ENCODE data around the gene CDKN2C.
A peak's percentile ranks its signal among the peaks of the same experiment; 100 is the strongest.

Gene CDKN2C

DNA sequence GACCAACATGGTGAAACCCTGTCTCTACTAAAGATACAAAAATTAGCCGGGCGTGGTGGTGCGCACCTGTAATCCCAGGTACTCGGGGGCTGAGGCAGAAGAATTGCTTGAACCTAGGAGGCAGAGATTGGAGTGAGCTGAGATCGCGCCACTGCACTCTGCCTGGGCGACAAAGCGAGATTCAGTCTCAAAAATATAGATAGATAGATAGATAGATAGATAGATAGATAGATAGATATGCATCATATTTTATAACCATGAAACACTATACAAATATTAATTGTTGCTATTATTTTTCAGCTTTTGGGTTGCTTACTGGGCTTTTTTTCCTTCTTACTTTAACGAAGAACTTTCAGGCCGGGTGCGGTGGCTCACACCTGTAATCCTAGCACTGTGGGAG lies 5.2 kb upstream of the CDKN2C start:
- DNase-seq (ENCODE audit: low spot score): no peak

DNA sequence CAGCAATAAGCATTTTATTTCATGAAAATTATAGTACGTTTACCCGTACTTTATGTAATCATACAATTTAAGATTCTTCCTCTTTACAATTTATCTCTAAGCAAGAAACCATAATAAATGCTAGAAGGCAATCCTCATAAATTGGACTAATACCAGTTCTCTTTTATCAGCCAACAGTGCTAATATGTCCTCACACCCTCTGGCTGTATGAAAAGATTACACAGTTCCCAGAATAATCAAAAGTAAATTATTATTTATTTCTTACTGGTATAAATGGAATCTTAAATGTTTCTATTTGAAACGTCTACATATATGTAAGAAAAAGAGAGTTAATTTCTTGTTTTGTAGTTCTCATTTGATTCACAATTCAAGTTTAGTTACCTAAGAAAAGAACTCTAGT lies 3.1 kb upstream of the CDKN2C start:
- DNase-seq (ENCODE audit: low spot score): no peak

DNA sequence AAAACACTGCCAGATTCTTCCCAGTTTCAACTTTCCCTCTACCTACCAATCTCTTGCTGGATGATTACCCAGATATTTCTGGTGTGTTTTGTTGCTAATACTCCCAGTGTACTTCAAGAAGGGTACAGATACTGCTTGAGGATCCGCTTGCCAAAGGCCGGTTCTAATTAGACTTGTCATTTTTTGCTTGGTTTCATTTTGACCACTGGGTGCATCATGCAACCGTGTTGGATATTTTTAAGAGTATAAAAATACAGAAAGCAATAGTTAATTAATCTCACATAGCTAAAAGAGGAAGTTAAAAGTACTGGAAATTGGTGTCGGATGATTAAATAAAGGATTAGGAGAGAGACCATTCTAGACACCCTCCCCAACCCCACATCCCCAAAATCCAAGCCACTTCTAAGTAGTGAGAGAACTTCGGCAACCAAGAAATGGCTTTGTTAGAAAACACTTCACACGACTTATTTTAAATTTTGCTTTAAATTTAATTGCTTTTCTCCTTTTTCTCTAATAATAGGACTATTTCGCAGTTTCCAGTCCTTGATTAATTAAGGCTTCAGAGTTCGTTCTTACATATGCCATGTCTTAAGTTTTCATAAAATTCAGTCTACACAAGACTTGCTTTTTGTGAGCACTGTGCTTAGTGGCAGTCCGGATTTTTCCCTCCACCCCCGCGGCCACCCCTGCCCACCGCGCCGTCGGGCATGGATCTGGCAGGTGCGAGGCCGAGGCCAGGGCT lies 2.5 kb upstream of the CDKN2C start:
- no peak for DNase-seq (ENCODE audit: low spot score)

DNA sequence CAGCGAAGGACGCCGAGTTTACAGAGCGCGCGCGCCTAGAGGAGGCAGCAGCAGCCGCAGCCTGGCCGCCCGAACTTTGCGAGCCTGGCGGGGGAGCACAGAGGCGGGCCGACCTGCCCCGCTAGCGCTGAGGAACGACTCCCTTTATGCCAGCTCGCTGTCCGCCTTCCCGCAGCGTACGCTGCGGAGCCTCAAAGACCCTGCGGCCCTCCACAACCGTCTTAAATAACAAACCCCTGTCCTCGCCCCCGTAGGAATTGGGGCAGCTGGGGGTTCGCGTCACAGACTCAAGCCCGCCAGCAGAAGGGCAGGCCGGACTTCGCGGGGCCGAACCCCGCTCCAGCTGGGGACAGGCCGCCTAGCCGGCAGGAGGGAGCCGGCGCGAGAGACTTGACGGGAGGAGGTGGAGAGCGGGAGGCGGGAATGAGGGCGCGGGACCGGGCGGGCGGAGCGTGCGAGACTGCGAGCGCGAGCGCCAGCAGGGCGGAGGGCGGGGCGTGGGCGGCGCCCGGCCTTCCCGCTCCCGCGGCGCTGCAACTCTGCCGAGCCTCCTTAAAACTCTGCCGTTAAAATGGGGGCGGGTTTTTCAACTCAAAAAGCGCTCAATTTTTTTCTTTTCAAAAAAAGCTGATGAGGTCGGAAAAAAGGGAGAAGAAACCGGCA lies 1.8 kb upstream of the CDKN2C start:
- peak; percentile 74 for DNase-seq (ENCODE audit: low spot score)

DNA sequence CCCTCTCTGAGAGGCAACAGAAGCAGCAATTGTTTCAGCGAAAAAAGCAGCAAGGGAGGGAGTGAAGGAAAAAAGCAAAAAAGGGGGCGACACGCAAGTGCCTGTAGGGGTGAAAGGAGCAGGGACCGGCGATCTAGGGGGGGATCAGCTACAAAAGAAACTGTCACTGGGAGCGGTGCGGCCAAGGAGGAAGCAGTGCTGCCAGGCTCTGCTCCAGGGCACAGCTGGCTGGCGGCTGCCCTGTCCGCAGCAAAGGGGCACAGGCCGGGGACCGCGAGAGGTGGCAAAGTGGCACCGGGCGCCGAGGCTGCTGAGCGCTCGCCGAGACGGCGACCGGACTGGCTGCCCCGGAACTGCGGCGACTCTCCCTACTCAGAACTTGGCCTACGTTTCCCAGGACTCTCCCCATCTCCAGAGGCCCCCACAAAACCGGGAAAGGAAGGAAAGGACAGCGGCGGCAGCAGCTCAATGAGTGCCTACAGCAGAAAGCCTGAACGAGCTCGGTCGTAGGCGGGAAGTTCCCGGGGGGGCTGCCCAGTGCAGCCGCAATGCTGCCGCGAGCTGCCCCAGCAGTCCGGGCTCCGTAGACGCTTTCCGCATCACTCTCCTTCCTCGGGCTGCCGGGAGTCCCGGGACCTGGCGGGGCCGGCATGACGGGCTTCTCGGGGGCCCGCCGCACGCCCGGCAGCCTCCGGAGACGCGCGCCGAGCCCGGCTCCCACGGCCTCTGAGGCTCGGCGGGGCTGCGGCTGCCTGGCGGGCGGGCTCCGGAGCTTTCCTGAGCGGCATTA lies 1.0 kb upstream of the CDKN2C start:
- DNase-seq (ENCODE audit: low spot score): peak; percentile 22

DNA sequence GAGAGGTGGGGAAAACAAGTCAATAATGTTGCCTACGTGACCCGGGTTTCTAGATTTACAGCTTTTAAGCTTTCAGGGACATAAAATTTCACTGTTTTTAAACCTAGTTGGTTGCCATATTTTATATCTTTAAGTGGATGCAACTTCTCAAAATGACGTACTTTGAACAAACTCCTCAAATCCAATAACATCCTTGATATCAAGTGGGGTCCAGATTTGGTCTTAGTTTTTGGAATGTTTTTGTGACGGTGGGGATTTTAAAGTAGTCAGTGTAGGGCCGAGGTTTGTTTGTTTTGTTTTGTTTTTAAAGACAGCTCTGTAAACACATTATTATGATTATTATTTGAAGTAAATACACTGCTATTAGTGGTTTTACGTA lies 453 bp downstream of the CDKN2C start:
- no peak for DNase-seq (ENCODE audit: low spot score)

DNA sequence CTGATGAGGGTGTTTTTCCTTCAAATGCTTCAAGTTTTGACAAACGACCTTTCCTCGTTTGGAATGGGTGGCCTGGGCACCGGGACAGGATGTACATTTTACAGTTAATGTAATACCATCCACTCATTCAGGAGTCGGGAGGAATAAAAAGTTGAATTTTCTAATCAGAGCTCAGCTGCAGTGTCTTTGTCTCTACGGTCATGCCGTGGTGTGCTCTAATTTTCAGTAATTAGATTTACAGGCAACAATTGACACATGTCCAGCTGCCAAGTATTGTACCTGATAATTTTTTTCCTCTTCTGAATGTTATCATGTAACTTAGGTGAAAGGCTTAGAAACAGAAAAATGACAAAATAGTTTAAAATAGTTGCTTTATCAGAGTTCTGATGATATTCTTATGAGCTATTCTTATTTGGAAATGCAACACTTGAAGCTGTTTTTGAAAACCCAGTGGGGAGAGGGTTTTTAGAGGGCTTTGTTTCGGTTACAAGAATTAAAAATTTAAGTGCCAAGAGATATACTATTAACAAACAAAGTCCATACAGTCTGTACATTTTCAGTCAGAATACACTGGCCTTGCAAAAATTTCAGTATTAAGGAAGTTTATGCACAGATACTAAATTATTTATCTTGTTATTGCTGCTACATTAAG lies 1.0 kb downstream of the CDKN2C start:
- no peak for DNase-seq (ENCODE audit: low spot score)

DNA sequence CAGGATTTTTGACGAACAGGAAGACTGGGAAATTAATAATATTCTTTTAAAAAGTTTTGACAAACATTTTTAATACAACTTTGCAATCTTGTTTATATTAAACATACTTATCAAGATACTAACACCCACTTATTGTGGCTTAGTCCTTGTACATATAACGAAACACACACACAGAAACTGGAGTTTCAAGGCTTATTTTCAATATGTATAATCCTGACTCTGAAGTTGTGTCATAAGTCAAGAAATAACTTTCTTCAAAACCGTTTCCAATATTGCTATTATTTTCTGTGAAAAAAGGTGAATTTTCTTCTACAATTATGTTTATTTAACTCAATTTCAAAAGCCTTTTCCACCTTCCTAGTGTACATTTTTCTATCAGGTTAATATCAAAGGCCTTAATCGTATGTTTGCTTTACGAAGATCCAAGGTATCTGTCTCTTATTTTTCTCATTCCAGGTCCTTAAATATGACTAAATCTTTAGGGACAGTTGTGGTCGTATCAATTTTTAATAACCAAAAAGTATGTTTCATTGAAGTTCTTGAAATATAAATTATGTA lies 1.8 kb downstream of the CDKN2C start:
- DNase-seq (ENCODE audit: low spot score): no peak

DNA sequence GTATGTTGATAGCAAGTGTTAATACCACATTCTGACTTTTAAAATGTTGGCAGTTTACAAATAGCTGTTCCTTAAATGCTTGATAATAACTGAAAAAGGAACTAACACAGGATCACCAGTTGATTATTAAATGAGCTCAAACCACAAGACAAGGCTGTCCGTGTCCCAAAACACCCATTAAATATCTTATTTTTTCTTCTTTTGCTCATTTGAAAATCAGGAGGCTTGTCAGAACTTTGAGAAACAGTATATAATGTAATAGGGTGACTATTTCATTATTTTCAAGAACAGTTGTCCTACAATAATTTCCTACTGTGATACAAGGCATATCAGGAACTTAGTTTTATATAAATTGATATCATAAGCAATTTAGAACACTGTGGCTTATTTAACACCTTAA lies 2.7 kb downstream of the CDKN2C start:
- no peak for DNase-seq (ENCODE audit: low spot score)

DNA sequence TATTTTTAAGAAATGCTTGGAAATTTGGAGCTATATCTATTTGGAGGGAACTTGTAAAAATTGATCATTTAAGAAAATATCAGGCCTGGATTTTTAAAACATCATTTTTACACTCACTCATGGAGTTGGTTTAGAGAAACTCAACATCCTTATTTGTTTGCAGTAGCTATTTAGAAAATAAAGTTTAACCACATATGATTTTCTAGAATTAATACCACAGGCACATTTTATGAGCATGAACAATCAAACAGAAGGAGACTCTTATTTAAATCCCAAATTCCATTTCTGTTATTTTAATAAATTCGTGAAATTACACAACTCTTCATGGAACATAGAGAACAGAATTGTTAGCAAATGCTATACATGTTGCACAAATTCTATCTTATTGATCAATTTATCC lies 3.2 kb downstream of the CDKN2C start:
- no peak for DNase-seq (ENCODE audit: low spot score)

DNA sequence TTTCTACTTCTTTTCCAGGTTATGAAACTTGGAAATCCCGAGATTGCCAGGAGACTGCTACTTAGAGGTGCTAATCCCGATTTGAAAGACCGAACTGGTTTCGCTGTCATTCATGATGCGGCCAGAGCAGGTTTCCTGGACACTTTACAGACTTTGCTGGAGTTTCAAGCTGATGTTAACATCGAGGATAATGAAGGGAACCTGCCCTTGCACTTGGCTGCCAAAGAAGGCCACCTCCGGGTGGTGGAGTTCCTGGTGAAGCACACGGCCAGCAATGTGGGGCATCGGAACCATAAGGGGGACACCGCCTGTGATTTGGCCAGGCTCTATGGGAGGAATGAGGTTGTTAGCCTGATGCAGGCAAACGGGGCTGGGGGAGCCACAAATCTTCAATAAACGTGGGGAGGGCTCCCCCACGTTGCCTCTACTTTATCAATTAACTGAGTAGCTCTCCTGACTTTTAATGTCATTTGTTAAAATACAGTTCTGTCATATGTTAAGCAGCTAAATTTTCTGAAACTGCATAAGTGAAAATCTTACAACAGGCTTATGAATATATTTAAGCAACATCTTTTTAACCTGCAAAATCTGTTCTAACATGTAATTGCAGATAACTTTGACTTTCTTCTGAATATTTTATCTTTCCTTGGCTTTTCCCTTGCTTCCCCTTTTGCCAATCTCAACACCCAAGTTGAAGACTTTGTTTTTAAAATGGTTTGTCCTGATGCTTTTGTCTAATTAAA lies 4.0 kb downstream of the CDKN2C start:
- no peak for DNase-seq (ENCODE audit: low spot score)

DNA sequence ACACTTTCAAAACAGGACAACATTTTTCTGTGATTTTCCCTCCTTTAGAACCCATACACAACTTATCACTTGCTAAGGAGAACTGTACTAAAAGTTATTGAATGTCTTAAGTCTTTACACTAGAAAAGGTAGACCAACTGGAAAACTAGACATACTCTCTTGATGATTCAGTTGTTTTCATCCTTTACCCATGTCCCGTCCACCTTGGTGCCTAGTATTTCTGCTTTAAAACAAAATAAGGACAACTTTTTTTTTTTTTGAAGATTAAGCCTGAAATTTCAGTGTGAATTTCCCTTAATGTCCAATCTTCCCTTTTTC lies 4.5 kb downstream of the CDKN2C start:
- no peak for DNase-seq (ENCODE audit: low spot score)

DNA sequence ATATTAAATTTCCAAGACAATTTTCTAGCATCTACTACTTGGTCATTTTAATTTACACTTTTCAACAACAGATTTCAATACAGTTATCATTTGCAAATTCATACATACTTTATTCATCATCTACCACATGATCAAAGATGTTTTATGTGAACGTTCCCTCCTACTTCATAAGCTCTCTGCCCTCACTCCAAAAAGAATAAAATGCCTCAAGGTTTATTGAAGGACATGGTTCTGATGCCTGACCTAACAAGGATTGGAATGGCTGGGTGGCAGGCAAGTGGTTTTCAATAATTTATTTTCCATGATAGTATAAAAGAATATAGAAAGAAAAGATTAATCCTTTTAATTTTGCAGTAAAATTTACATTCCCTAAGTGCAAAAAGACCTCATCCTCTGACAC lies 5.4 kb downstream of the CDKN2C start:
- no peak for DNase-seq (ENCODE audit: low spot score)

DNA sequence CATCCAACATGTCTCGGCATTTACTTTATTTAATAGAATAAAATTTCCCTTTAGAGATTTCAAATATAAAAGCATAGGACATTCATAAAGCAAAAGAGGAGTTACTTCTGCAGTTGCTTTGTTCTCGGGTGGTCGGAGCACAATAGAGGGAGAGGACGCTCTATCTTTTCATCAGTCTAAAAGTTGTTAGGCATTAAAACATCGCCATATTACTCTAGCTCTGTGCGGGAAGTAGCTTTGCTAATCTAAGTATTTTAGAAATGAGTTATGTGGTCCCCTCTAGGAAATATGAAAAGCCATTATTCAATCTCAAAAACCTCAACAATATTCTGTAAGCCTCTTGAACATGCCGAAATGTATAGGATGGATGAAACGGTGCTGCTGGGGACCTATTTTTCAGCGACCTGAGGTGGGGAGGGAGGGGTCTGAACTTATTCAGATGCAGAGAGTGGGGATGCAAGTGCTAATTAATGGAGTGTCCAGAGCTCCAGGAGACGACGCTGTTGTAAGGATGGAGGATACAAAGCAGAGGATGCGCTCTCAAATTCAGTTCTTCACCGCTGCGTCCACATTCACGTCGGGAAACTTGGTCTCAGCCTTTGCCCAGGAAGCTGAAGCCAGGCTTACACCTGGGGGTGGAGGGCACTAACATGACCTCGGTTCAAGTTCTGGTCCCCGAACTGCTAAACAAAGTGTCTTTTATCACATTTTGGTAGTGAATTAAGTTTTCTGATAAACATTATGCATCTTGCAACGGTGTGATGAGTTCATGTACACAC lies 6.3 kb downstream of the CDKN2C start:
- peak; percentile 18 for DNase-seq (ENCODE audit: low spot score)

DNA sequence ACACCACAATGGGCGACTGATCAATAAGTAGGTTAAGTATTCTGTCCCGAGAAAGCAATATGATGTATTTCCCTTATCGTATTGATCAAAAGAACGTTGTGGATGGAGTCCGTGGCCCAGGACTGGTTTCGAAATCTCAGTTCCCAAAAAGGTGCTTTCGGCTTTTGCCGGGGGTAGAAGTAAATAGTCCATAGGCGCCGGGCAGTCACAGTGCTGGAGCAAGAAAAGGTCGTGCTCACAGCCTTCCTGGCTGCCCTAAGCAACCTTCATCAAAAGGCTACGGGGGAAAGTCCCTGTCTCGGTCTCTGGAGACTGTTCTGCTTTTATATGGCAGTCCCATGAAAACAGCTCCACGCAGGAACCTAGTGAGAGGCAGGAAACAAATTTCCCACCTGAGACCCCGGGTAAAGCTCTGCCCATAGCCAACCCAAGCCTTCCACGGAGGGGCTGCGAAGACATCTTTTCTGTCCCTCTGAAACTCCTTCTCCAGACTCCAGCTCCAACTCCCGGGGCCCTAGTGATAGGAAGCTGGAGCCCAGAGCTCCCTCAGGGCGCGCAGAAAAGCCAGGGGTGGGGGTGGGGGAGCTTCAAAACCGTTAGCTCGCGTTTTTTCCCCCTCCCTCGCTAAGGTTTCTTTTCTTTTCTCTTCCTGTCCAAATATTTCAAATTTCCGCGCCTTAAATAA lies 7.0 kb downstream of the CDKN2C start:
- DNase-seq (ENCODE audit: low spot score): peak; percentile 34

DNA sequence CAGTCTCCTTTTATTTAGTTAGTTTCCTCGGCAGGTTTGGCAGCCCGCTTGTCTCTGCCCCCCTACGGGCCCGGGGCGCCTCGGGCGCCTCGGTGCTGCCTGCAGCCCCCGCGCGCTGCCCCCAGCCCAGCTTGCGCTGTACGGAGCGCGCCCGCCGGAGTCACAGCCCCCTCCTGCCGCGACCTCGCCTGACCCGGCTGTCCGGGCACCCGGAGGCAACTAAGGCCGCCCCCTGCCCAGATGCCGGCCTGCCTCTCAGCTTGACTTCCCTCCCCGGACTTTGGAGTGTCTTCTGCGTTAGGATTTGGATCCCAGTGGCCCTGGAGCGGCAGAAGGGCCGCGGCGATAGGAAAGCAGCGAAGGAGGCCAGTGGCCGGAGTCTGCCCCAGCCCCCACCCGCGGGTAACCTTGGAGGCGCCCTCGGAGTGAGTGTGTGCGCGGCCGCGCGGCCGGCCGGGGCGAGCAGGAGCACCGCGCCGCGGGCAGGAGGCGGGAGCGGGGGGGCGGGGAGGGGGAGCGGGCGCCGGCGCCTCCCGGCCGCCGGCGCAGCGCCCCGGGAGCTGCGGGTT lies 7.6 kb downstream of the CDKN2C start:
- peak; percentile 49 for DNase-seq (ENCODE audit: low spot score)

DNA sequence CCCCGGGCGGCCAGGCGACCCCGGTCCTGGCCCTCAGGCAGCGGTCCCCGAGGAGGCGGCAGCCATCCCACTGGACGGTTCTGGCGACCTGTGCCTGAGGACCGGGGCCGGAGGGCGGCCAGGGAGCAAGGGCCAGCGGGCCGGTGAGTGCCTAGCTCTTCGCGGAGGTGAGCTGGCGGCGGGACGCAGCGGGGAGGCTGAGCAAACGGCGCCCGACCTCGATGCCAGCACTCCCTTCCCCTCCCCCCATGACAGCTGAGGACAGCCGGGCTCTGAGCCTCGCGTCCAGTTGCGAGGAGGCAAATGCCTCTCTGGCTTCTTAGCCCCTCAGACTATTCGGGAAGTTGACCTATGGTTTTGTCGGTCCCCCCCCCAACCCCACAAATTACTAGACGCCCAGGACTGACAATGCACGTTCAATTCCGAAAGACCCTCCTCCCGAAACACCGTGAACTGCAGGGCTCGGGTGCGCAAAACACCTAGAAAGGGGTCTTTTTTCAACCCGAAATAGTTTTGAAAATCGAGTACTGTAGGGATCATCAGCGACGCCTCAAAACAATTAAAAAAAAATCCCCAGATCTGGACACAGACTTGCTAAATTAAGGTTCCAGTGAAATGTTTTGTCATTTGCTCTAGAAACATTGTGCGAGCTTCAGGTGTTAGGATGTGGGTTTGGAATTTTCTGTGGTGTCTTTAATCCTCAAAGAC lies 8.3 kb downstream of the CDKN2C start:
- DNase-seq (ENCODE audit: low spot score): peak; percentile 54

DNA sequence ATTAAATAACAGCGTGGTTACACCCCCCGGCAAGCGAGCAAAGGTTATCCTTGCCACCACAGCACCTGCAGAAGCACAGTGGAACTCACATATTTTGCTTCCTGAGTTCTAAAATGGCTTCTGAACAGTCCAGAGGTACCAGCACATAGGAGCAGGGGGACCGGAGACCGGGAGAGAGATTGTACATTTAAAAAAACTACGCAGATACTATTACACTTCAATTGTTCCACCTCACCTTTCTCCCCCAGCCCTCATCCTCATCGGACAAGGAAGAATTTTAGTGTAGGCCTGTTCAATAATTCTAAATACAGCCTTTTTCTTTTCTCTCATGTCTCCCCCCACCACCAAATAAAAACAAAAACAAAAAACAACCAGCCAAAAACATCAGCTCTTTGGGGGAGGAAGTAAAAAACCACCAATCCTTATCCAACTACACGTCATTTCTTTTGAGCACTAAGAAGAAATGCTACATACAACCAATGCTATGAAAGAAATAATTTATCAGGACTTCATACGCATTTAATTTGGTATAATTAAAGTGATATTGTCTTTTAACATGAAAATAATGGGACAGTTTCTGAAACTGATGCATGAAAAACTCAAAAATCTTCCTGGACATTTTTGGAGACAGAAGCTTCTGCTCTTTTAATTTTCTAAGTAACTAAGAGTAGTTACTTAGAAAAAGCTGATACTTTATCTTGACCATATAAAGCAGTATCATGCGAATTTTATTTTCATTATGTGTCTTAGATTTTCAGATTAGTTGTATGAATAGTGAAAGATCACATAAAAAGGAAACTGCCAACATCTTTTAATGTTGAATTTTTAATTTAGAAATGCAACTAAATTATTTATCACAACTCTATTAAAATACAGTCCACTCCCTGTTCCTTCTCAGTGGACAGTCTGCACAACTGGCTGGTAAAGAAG lies 9.1 kb downstream of the CDKN2C start:
- DNase-seq (ENCODE audit: low spot score): peak; percentile 26

All from HuH-7 (cell line).